GM18517 (cell line): Measurements from ENCODE around the gene TMEM151A.
A peak's percentile ranks its signal among the peaks of the same experiment; 100 is the strongest.
"Not testable (repeated sequence)": the region's sequence is repeated elsewhere in the genome, so short reads cannot be mapped to it uniquely, and the experiment has no call there.

Experiments used
- ATAC-seq: cut with Tn5 transposase; IDR thresholded peaks from one replicate; pipeline ENCODE4 v1.9.1; 2021; ENCODE audit warnings: mild to moderate bottlenecking, moderate library complexity; ENCODE audit not compliant: unreplicated experiment

Gene TMEM151A

DNA sequence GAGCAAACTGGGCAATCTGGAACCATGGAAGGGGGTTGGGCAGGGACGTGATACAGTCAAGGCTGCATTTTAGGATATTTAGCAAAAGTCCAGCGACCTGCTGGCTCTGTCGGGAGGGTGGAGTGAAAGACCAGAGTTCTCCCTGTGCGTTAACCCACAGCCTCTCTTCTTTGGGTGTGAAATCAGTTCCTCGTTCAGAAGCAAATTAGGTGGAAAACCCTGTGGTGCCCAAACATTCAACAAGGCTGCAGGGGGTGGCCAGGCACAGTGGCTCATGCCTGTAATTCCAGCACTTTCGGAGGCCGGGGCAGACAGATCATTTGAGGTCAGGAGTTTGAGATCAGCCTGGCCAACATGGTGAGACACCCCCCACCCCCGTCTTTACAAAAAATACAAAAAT is 5.9 kb downstream of the TMEM151A start:
- no peak for ATAC-seq

DNA sequence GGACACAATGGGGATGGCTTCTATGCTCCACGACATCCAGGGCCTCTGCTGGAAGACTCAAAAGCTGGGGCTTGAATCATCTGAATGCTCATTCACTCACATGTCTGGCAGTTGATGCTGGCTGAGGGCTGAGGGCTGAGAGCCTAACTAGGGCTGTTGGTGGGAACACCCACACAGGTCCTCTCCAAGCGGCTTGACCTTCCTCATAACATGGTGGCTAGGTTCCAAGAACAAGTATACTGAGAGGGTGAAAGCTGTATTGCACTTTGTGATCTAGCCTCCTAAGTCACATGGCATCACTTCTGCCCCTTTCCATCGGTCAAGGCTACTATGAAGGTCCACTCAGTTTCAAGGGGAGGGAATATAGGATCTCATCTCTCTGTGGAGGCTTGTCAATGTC is 7.5 kb downstream of the TMEM151A start:
- no peak for ATAC-seq

DNA sequence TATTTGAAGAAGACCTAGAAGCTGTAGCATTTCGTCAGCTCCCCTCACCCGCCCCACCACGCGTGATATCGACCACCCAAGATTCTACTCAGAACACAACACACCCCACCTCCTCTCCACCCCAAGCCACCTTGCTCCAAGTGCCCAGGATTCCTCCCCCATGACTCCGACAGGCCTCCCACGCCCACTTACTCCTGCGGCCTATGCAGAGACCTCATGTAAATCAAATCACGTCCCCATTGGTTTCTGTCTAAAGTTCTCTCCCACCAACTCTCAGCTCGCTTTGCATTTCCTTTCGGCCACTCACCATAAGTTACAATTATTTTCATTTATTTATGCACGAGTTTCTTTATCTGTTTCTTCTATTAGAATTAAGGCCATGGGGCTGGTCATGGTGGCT is 11.0 kb downstream of the TMEM151A start:
- no peak for ATAC-seq

GRCh38 chr11:66309475-66309874 is 17.8 kb downstream of the TMEM151A start:
- no peak for ATAC-seq

- no peak for ATAC-seq
Measured at GRCh38 chr11:66310324-66310723, 18.6 kb downstream of the TMEM151A start.

- not testable (repeated sequence) for ATAC-seq
Measured at GRCh38 chr11:66310803-66311440, 19.2 kb downstream of the TMEM151A start.

DNA sequence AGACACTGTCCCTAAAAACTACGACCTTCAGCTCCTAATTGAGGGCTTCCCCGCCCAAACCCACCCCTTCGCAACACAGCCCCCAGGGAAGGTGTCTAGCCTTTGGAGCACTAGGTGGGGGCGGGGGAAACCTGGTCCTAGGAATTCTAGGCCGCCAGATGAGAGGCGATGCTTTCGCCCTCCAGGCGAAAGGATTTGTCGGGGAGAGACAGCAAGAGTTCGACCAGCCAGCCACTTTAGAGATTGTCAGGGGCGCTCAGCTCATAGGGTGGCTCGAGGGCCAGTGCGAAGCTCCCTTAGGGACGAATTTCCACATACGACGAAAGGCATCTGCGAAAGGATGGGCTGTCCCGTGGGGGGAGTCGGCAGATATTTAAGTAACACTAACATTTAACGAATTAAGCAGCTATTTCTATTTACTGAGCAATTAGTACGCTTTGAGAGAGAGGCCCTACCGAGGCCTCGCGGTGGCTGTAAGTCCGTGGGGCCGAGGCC is 19.8 kb downstream of the TMEM151A start:
- ATAC-seq = no peak

GRCh38 chr11:66311965-66312548 is 20.4 kb downstream of the TMEM151A start:
- ATAC-seq = peak; percentile 71

- peak; percentile 44 for ATAC-seq
Measured at GRCh38 chr11:66312549-66313320, 21.0 kb downstream of the TMEM151A start.

DNA sequence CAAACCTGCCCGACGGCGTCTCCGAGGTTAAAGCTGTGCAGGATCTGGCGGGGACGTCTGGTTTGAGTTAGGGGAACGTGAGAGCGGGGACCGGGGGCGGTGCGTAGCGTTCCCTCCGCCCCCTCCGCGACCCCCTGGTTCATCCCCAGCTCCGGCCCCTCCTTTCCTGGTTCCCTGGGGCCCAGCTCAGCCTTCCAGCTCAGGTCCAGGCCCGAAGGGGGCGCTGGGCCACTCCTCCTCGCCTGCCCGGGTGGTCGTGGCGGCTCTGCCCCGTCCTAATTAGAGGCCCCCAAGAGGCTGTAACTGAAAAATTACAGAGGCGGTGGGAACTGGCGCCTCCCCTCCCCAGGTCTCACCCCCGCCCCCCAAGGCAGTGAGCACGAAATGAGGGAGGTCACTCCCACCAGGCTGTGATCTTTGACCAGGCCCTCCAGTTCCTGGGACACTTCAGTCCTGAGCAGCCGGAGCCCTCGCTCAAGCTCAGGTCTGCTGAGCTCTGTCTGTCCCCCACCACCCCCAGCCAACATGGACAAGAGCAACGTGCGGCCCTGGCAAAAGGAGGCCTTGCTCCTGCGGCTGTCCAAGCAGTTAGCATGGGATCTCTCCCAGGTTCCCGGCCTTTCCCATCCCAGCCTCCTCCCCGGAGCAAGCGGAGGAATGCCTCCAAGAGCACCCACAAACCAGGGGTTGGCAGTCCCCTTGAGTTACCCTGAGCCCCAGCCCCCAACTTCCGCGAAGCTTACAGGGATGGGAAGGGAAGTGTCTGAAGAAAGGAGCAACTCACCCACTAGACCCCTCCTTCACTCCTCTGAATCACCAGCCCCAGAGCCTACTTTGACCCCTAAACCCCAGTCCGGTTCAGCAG is 21.9 kb downstream of the TMEM151A start:
- no peak for ATAC-seq

DNA sequence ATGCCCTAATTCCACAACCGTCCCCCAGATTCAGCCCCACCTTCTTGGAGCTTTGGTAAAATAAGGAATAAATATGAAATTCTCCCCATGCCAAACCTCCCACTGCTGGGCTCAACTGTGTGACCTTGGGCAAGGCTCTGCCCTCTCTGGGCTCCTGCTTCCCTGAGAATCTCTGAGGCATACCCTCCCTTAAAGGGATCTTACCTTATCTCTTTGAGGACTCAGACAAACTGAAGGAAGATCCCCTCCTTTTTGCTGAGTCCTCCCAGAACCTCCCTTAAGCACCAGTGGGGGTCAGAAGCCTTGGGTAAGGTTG is 22.4 kb downstream of the TMEM151A start:
- ATAC-seq = no peak

DNA sequence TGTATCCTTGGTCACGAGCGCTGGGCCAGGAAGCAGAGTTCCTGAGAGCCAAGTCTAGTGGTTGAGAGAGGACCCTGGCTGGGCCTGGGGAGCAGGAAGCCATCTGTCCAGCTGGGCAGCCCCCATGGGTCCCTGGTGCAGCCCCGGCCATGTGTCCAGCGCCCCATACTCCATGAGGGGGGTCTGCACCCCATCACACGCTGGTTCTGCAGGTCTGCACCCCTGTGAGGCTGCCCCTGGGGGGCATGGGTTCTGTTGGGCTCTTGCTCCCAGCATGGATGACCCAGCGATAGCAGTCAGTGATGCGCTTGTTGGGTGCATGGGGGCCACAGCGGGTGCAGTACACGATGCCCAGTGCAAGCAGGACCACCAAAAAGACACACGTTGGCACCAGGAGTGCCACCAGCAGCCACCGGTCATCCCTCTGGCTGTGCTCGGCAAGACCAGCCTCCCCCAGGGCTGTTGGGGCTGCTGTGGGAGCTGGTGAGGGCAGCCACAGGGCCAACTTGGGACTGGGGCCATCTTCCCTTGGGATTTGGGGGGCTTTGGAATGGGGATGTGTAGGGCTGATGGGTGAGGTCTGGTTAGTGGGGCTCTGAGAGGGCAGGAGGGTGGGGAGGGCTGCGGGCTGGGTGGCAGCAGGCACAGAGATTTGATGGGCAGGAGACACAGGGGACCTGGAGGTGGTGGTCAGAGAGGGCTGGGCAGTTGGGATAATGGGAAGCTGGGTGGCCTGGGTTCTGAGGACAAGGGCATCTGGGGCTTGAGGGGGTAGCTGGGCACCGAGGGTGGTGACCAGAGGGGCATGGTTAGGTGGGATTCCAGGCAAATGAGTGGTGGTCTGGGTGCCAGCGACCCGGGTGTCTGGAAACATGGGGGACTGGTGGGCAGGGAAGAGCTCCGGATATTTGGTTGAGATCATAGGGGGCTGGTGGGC is 23.1 kb downstream of the TMEM151A start:
- ATAC-seq = no peak

- no peak for ATAC-seq
Measured at GRCh38 chr11:66315498-66315885, 23.8 kb downstream of the TMEM151A start.

- ATAC-seq = no peak
Measured at GRCh38 chr11:66315921-66316811, 24.5 kb downstream of the TMEM151A start.

DNA sequence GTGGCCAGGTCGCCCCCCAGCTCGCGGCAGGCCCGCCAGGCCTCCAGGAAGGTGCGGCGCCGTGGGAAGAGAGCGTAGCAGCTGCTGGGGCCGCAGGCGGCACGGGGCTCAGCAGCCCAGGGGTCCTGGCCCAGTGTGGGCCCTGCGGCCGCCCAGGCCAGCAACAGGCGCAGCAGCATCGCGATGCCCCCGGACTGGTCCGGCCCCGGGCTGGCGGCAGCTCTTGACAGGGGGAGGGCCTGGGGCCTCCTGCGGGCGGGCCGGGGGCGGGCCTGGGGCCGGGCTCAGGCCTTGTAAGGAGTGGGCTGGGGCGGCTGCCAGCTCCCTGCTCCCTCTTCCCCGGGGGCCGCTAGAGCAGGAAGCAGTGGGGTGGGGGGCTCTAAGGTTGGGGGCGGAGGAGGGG is 25.2 kb downstream of the TMEM151A start, which contains the start of gene CD248:
Gene CD248, minus strand, starts transcription at position 196 of the 403 bp plus-strand sequence. Its CDS starts 17 bp downstream, at position 179.
- no peak for ATAC-seq

DNA sequence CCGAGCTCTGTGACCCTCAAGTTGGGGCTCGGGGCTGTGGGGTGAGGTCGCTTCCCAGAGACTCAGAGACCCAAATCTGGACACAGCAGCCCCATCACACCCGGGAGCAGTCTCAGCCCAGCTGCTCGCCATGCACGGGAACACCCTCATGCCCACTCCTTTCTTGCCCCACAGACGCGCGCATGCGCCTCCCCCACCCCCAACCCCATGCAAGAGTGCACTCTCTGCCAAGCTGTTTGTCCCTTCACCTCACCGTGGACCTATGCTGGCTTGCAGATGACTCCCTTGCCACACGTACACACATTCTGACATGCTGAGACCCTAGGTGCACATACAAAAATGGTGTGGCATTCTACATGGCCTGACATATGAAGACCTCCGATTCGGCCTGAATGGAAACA is 25.6 kb downstream of the TMEM151A start:
- ATAC-seq = no peak

- ATAC-seq = no peak
Measured at GRCh38 chr11:66317723-66318599, 26.3 kb downstream of the TMEM151A start.

GRCh38 chr11:66318600-66318970 is 26.9 kb downstream of the TMEM151A start:
- ATAC-seq = no peak
